HG03060 (cell line): ENCODE measurements around the gene PRKCZ.
"Not testable (repeated sequence)": the region's sequence is repeated elsewhere in the genome, so short reads cannot be mapped to it uniquely, and the experiment has no call there.

ENCODE experiments used
- ATAC-seq: cut with Tn5 transposase; IDR thresholded peaks from one replicate; pipeline ENCODE4 v1.9.1; 2021; ENCODE audit warnings: low read depth, moderate number of reproducible peaks; ENCODE audit not compliant: unreplicated experiment

PRKCZ gene

DNA sequence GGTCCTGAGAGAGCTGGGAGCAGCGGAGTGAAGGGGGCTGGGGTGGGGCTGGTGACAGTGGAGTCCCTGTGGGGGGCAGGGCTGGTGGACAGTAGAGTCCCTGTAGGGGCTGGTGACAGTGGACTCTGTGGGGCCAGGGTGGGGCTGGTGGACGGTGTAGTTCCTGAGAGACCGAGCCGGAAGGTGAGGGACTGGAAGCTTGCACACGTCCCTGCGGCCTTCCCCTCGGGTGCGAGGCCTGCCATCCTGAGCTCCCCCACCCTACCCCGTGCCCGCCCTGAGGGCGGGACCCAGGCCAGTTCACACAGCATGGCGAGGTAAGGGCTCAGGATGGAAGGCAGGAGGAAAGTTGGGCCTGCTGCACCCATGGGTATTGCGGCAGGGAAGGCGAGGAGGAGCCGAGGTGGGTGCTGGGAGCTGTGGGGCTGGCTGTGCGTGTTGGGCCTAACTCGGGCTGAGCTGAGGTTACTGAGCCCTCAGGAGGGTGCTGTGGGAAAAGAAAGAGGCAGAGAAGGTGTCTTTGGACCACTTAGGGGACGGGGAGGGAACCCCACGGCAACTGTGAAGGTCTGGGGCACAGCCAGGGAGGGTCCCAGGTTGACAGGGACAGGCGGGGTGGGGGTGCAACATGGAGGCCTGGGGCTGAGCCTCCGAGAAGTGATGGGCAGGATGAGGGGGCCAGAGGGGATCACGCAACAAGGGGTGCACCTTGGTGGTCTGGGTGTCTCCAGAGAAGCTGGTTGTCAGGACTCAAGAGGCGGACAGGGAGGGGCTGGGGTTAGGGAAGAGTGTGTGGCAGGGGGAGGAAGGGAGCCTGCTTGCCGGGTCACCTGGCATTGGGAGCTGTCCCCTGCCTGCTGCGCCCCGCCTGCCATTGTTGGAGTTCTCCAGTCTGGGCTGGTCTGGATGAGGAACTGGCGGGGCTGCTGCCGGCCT is 60.8 kb downstream of the PRKCZ start:
- ATAC-seq = no peak

DNA sequence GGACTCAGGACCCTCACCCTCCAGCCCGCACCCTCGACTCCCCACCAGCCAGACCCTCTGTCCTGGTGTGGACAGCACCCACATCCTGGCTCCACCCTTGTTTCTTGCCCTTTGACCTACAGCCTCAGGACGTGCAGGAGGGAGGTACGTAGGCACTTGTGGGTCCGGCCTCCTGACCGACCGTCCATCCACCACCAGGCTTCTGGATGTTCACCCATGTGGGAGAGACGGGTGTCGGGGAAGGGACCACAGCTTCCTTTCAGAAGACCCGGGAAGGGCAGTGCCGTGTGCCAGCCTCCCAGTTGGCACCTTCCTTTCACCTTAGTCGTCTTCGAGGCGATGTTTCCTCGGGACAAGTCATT is 61.4 kb downstream of the PRKCZ start:
- ATAC-seq = no peak

DNA sequence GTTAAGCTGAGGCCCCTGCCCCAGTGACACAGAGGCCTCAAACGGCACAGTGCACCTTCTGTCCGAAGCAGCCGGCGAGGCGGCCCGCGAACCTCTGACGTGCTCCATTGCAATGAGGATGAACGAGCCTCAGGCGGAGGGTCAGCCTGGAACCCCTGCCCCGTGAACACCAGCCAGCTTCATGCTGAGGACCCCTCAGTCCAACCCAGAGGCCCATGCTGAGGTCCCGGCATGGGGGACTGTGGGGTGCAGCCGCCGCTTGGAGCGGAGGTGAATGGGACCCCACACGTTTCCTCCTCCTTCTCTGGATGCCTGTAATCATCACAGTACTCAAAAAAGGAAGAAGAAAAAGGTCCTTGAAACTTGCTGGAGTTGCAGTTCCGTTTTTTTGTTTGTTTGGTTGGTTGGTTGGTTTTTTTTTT is 62.1 kb downstream of the PRKCZ start:
- no peak for ATAC-seq

DNA sequence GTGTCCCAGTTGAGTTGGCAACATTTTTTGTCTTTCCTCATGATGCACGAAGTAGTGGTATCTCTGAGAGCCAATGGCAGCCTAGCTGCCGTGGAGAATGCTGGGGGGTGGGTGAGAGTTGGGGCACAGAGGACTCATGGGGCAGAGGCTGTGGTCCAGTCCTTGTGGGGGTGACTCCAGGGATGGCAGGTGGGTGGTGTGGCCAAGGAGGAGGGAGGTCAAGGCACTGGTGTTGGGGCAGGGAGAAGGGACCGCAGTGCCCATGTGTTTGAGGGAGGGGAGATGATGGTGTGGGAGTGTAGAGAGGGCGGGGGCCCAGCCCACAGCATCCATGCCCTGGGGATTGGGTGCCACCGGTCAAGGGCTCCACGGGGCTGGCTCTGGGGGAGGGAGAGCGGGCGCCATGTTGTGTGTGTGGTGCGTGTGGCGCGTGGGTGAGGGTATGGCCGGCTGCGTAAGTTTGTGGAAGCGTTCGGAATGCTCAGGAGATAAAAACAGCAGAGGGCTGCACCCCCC is 63.5 kb downstream of the PRKCZ start:
- no peak for ATAC-seq

DNA sequence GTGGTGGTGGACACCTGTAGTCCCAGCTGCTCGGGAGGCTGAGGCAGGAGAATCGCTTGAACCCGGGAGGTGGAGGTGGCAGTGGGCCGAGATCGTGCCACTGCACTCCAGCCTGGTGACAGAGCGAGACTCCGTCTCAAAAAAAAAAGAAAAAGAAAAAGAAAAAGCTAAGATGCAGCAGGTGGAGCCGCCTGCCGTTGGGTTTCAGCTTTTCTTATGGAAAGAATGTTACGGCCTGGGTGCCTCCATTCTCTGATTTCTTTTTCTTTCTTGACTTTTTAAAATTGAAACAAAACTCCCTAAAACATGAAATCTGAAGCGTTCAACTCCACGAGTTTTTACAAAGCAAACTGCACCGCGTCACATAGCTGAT is 64.4 kb downstream of the PRKCZ start:
- not testable (repeated sequence) for ATAC-seq

DNA sequence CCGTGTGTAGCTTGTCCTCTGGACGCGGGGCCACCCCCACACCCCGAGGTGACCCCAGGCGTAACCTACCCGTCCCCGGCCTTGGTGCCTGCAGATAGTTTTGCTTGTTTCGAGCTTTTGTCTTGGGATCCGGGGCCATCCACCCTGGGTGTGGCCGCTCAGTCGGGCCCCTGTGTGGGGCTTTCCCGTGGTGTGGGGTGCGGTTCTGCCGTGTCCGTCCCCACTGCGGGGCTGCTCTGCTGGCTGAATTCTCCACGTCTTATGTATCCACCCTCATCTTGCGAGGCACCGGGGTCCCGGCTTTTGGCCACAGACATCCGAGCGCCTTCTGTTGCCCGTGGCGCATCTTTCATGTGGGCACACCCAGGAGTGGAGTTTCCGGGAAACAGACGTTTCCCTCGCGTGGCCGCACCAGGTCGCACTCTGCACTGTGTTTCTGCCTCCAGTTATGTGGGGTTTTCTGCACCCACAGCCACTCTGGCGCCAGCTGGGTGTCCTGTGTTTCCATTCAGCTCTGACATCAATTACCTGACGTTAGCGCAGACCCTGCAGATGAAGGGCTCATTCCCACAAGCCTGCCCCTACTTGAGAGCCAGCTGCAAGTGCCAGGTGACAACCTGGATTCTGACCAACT is 64.9 kb downstream of the PRKCZ start:
- ATAC-seq = no peak

DNA sequence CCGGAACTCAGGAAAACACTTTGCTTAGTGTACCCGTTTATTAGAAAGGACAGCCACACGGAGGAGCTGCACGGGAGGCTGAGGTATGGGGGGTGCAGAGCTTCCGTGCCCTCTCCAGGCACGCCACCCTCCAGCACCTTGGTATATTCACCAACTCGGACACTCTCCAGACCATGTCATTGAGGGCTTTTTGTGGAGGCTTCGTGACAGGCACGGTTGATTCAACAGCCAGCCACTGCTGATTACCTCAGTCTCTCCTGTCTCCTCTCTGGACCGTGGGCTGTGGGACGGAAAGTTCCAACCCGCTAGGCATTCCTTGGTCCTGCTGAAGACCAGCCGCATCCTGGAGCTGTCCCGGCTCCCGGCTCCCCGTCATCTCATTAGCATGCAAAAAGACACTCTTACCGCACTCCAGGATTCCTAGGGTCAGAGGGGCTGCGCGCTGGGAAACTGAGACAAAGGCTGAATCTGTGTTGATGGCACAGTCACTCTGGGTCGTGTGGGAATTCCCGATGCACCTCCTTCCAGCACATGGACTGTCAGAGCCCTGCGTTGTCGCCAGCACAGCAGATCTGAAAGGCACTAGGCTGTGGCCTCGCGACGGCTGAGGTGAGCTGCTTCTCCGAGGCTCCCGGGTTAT is 65.6 kb downstream of the PRKCZ start:
- no peak for ATAC-seq

DNA sequence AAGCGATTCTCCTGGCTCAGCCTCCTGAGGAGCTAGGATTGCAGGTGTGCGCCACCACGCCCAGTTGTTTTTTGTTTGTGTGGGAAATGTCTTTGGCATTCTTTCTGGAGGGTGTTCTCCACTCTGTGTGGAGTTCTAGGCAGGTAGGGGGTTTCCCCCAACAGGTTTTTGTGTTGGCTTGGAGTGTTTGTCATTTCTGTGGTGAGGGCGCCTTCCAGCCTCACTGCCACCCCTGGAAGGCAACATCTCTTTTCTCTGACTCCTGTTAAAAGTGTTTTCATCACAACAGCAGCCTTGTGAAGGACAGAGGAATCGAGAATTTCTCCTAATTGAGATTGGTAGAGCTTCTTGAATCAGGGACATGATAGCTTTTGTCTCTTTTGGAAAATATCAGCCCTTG is 69.7 kb downstream of the PRKCZ start:
- ATAC-seq = no peak

DNA sequence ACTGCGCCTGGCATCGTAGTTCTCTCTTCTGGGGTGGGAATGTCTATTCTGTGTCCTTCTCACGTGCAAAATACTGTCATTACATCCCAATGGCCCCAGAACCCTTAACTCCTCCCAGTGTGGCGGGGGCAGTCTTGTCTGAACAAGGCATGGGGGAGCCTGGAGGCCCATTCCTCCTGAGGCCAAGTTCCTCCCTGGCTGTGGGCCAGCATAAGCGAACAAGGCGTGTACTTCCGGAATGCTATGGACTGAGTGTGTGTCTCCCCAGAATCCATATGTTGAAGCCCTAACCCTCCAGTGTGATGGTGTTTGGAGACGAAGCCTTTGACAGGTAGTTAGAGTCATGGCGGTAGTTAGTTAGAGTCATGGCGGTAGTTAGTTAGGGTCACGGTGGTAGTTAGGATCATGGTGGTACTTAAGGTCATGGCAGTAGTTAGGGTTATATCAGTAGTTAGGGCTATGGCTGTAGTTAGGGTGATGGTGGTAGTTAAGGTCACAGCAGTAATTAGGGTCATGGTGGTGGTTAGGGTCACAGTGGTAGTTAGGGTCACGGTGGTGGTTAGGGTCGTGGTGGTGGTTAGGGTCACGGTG is 71.0 kb downstream of the PRKCZ start:
- no peak for ATAC-seq

DNA sequence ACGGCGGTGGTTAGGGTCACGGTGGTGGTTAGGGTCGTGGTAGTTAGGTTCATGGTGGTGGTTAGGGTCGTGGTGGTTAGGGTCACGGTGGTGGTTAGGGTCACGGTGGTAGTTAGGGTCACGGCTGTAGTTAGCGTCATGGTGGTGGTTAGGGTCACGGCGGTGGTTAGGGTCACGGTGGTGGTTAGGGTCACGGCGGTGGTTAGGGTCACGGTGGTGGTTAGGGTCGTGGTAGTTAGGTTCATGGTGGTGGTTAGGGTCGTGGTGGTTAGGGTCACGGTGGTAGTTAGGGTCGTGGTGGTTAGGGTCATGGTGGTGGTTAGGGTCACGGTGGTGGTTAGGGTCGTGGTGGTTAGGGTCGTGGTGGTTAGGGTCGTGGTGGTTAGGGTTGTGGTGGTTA is 71.6 kb downstream of the PRKCZ start:
- not testable (repeated sequence) for ATAC-seq

DNA sequence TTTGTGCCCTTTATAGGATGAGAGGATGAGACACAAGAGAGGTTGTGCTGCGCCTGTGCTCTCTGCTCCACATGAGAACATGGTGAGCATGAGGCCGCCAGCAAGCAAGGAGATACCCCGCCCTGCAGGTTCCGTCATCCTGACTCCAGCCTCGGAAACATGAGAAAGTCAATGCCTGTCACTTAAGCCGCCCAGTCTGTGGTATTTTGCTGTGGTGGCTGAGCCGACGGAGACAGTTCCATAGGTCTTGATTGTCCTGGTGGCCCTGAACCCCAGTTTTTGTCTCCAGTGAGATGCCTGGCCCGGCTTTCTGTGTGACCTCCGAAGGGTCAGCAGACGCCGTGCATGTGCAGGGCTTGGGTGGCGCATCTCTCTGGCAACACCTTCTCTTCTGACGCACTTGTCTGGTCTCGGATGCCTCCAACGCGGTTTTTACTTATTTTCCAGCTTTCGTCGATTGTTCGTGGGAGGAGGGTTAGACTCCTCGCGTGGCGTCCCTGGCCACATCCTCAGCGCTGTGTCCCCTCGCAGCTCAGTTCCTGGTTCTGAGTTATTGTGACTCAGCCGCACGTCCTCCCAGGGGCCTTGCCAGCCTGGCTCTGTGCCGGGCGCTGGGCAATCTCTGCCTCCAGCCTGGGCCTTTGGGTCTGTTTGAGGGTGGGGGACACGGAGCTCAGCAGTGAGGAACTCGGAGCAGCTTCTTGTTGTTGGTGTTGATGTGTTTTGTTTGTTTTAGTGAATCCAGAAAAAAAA is 74.4 kb downstream of the PRKCZ start:
- no peak for ATAC-seq

DNA sequence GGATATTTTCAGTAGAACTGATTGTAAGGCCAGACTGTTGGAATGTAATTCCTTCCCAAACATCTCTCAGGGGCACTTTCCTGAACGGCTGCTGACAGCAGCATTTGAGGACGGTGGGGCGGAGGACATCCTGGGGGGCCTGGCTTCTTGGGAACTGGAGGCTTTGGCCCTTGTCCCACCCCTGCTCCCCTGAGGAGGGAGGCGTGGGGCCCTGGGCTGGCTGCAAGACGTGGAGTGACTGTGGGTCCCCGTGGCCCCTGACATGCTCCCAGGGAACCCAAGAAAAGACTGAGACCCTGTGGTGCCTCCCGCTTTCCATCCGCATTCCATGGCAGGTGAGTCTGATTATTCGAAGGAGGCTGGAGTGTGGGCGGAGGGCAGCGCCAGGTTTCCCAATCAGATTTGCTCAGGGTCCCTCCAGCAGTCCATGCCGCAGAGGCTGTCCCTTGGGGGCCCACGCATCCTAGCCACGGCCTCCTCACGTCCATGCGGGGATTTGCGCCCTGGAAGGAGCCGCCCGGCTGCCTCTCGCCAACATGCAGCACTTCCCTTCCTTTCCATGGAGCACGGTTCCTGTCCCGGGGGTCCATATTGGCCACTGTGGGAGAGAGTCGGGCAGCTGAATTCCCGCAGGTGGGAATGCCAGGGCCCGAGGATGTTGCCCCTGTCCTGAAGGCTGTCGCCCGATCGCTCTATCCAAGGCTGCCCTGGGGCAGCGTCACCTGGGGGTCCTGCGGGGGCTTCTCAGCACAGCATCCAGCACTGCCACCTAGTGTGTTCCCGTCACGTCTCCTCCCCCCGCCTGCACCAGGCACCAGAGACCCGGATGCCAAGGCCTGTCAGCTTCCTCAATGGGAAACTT is 75.4 kb downstream of the PRKCZ start:
- ATAC-seq = no peak

DNA sequence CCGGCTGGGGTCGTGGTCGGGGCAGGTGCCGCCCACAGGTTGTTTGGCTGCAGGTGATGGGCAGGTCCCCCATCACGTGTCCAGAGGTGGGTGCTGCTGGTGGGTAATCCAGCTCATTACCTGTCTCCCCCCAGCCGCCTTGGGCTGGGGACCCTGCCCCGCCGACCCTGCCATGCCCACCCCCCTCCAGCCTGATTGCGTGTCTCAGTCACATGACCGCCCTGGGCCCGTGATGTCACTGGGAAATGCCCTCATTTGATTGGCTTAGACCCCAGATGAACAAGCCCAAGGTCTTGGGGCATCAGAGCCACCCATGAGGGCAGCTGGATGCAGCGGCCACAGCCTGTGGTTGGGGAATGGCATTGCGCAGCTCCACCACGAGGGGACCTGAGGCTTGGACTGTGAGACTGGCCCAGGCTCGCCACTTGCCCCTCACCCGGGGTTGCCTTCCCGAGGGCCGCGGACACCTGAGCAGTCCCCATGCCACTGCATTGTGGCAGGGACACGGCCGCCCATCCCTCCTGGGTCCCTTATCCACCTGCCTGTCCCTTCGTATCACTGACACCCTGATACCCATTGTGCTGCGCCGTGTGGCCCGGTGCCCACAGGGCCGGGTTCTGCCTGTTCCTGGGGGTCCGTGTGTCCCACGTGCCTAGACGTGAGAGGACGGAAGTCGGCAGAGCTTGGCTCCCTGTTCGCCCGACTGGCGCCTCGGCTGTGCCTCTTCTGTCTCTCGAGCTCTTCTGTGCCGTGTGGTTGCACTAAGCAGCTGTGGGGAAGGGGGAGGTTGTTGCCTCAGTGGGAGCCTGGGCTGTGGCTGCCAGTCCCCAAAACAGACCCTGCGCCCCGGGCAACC is 76.3 kb downstream of the PRKCZ start:
- ATAC-seq = no peak

DNA sequence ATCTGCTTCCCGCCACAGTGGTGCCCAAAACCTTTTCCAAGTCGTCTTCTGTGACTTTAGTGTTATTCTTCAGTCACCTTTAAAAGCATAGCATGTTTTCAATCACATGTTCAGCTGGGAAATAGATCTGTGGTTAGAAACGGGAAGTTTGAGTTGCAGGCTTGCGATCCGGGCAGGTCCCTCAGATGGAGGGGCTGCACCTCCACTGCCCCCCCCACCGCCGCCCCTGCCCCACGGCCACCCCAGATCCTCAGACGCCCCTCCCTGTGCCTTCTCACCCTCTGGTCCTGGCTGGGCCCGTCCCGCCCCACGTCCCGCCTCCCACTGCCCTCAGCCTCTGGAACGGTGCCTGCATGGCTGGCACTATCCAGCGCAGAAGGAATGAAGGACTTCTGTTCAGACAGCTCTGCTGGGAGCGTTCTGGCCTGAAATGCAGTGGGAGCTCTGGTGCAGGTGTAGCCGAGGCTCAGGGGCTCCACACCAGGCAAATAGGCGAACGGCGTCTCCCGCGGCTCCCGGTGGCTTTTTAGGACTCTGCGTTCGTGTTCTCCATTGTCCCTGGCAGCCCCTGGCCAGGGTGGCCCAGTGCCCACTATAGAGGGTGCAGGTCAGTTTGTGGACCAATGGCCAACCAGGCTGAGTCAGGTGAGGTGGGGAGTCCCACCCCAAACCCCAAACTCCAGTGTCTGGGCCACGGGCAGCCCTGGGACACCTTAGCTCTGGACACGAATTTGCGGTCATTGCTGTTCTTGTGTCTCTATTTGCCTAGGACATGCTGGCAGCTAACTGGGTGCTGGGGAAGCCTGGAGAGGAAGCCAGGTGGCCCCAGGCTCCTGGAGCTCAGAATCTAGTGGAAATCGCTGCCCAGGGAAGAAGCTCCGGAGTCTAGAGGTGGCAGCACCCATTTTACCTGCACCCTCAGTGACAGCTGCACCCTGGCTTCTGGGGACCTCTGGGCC is 77.3 kb downstream of the PRKCZ start:
- no peak for ATAC-seq

DNA sequence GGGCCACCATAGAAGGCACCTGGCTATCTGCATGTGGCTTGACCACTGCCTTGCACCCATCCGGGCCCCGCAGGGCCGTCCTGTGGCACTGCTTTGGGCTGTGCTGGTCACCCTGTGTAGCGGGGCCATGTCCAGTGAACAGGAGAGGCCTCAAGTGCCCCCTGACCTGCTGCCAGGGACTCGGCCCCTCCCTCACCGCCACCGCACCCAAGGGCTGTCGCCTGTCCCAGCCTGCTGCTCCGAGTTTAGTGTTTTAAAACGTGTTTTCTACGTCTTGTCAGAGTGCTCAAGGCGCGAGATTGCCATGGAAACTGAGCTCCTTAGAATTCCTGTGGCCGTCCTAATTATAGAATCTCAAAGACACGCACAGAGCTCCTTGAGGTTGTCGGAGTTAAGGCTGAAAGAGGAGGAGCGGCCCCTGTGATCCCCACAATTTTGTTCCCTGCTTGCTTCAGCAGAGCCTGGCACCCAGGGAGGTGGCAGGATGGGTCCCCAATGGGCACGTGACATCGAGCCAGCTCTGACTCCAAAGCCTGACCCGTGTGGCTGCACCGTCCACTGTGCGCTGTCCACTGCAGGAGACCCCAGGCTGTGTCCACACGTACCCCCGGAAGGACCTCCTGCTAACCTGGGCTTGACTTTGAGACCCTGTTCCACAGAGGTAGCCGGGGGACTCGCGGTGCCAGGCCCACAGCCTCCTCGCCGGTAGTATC is 78.1 kb downstream of the PRKCZ start:
- ATAC-seq = no peak

DNA sequence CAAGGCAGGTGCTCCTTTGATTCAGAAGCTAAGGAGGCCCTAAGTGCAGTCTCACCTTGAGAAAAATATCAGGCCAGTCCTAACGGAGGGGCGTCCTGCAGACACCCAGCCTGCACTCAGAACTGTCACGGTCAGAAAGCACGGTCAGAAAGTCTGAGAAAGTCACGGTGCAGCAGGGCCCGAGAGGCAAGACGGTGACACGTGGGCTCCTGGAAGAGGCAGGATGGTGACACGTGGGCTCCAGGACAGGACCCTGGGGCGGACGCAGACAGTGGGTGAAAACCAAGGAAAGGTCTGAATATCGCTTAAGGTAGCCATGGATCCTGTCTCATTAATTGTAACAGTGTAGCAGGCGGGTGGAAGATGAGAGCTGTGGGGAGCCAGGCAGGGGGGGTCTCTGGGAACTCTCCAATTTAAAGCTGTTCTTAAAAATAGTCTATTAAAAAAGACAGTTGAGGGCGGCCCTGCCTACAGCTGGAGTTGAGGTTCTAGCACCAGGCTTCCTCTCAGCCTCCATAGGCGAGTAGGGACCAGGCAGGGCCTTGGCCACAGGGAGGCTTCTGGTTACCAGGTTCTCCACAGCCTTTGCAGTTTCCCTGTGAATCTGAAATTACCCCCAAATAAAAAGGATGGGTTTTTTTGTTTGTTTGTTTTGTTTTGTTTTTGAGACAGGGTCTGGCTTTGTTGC is 79.2 kb downstream of the PRKCZ start:
- ATAC-seq = no peak
